HG02884 (cell line): Measurements from ENCODE around the gene BTBD9.

Source experiments
- ATAC-seq: cut with Tn5 transposase; IDR thresholded peaks from one replicate; pipeline ENCODE4 v1.9.1; 2021; ENCODE audit warnings: mild to moderate bottlenecking, moderate library complexity; ENCODE audit not compliant: unreplicated experiment

Gene BTBD9

GRCh38 chr6:38220069-38220723, 419.5 kb downstream of the BTBD9 start:
- ATAC-seq: no peak

GRCh38 chr6:38218235-38218634, 421.5 kb downstream of the BTBD9 start:
- ATAC-seq: no peak

DNA sequence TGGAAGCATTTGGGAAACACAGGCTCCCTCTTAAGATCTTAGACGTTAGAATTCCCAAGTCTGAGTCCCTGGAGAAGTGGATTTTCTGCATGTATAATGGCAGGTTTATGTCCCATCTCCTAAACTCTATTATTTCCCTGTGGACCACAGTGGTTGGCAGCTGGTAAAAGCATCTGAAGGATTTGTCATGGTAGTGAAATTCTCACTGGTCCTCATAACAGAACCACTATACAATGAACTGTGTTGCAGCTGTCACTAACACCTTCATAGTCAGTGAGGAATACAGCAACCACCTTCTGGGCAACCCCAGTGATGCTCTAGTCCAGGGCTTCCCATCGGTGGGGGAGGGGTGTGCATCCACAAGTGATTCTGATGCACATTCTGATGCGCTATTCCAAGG, 423.3 kb downstream of the BTBD9 start:
- ATAC-seq: no peak

- ATAC-seq: no peak
Measured at GRCh38 chr6:38215651-38216311, 423.9 kb downstream of the BTBD9 start.

- ATAC-seq: no peak
Measured at GRCh38 chr6:38215225-38215624, 424.5 kb downstream of the BTBD9 start.

- no peak for ATAC-seq
Measured at GRCh38 chr6:38214159-38214558, 425.6 kb downstream of the BTBD9 start.

DNA sequence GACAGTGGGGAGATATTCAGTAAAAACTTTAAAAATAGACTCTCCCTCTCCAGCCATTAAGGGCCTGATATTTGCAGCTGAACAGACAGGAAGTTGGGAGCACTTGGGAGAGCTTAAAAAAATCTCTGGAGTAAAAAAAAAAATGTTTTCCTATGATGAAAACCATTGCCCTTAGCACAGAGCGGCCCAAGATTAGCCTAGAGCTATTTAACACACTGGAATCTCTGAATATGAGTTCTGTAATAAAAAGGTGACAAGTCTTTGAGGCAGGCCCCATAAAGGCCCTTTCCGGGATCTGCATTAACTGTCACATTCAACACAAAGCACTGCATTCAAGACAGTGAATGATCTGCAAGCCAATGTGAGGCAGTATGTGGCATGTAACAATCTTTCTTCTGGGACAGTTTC, 426.5 kb downstream of the BTBD9 start:
- no peak for ATAC-seq

DNA sequence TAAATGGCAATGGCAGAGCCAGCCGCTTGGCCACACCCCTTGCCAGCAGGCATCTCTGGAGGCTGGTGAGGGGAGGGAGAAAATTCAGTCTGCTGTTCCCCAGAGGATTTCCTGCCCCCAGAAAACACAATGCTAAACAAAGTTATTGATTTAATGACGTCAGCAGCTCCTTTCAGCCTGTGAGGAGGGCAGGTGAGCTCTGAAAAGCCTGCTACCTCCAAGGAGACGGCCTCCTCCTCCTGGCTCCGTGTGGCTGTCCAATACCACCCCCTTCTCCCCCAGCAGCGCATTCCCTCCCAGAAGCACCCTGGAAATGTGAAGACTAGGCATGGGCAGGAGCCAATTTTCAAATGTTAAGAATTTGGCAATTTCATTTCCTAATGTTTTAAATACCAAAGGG, 427.1 kb downstream of the BTBD9 start:
- ATAC-seq: no peak

- ATAC-seq: no peak
Measured at GRCh38 chr6:38212116-38212515, 427.6 kb downstream of the BTBD9 start.

DNA sequence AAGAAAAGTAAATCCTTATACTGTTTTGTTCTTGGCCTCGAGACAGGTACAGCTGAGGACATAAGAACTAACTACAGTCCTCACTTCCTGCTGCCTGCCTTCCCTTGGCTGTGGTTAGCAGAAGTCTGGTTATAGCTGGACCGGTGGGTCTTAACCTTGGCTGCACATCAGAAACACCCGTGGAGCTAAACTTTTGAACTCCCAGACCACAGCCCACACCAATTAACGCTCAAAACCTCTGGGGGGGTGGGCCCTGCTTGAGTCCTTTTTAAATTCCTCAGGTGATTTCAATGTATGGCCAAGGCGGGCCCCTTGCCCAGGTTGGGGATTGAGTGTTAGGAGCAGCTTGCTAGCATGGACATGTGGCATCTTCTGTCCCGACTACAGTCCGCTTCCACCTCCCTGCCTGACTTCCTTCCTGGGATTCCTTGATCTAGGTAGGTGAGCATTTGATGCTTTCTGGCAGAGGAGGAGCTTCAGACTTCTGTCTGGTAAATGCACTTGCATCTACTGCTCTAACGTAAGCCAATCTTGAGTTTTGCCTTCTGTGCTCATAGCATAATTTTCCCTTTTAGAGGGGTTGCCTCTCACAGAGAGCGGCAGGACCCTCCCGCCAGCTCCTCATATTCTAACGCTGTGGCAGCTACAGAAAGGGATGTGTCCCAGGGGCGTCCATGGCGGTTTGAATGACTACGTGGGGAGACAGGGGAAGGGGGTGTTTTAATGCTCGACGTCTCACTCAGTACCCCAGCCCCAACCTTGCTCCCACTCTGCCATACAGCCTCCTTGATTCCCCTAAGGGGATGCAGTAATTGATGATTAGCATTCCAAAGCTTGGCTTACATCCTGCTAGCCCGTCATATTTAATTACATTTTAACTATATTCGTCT, 430.1 kb downstream of the BTBD9 start:
- no peak for ATAC-seq

DNA sequence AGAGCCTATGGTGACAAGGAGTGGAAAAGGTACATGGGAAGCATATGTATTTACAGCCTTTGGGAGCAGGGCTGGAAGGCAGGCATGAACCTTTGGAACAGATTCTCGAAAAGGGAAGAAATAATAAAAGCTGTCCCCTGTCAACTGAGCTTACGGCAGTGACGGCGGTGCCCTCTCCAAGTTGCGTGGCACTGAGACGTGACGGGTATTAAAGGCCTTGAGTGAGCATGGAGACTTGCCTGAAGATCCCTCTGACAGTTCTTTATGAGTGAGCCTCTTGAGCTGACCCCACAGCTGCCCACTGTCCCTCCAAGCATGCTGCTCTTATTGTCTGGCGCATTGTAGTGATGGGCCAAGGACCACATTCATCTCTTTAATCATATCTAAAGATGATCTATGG, 431.7 kb downstream of the BTBD9 start:
- no peak for ATAC-seq

GRCh38 chr6:38207375-38207774, 432.4 kb downstream of the BTBD9 start:
- ATAC-seq: no peak

GRCh38 chr6:38198219-38198618, 441.5 kb downstream of the BTBD9 start:
- ATAC-seq: no peak

- ATAC-seq: no peak
Measured at GRCh38 chr6:38195113-38195635, 444.6 kb downstream of the BTBD9 start.

DNA sequence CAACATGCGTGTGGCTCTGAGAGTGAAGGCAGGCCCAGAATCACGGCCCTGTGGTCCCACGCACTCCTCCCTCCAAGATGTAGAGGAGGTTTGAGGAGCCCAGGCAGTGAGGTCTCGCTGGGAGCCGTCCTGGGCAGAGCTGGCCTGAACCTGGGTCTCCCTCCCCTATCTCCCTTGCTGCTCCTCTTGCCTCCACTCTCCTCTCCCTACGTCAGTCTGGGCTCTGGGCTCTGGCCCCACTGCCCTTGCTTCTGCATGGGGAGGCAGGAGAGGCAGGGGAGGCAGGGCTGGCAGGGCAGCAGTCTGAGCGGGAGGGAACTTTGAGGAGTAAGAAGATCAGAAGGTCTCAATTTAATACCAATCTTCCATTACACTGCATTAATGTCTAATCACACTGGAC, 445.1 kb downstream of the BTBD9 start:
- no peak for ATAC-seq

- ATAC-seq: no peak
Measured at GRCh38 chr6:38194282-38194572, 445.5 kb downstream of the BTBD9 start.

- no peak for ATAC-seq
Measured at GRCh38 chr6:38193481-38194281, 446.0 kb downstream of the BTBD9 start.

- no peak for ATAC-seq
Measured at GRCh38 chr6:38193051-38193450, 446.7 kb downstream of the BTBD9 start.

DNA sequence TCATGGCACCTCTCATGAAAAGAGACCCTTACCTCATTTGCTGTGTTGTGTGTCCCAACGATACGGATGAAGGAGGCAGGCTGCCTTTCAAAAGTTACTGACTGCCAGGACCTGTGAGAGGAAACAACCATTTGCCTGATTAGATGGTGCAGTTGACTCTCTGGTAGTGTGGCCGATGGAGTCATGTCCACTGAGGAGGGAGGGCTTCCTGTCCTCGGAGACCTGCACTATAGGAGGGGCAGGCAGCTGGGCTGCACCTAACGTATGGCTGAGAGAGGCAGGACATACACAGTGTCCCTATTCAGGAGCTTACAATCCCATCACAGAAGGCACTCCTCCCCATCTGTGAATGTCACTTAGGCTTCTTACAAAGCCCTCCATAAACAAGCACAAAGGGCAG, 447.2 kb downstream of the BTBD9 start:
- ATAC-seq: no peak

DNA sequence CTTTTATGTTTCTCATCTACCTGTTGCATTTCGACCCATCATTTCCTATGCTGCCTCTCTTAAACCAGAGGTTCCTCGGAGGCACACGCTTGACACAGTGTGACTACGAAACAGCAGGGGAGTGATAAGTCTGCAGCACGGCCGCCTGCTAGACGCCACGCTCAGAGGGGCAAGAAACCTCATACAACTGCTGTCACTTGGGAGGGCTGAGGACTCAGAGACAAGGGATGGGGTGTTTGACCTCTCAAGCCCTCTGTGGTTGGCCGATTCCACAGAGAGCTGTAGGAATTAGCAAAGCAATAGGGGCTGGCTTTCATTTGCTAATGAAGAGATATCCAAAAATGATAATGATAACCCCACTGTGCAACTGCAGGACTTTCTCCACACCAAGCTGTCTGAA, 447.7 kb downstream of the BTBD9 start:
- no peak for ATAC-seq

GRCh38 chr6:38191418-38191817, 448.3 kb downstream of the BTBD9 start:
- no peak for ATAC-seq
